WI38 (cell line): ENCODE data around the gene F13A1.

ENCODE experiments used
- H3K4me3 ChIP-seq: 2 replicates; pipeline ENCODE4 v1.5.1; 2011; ENCODE audit warnings: low read depth, mild to moderate bottlenecking, control low read depth, low read length
- CTCF ChIP-seq: IDR thresholded peaks from 2 replicates; pipeline ENCODE4 v1.5.1; 2012; ENCODE audit warnings: low read depth, mild to moderate bottlenecking, control low read depth, low read length

The F13A1 gene

DNA sequence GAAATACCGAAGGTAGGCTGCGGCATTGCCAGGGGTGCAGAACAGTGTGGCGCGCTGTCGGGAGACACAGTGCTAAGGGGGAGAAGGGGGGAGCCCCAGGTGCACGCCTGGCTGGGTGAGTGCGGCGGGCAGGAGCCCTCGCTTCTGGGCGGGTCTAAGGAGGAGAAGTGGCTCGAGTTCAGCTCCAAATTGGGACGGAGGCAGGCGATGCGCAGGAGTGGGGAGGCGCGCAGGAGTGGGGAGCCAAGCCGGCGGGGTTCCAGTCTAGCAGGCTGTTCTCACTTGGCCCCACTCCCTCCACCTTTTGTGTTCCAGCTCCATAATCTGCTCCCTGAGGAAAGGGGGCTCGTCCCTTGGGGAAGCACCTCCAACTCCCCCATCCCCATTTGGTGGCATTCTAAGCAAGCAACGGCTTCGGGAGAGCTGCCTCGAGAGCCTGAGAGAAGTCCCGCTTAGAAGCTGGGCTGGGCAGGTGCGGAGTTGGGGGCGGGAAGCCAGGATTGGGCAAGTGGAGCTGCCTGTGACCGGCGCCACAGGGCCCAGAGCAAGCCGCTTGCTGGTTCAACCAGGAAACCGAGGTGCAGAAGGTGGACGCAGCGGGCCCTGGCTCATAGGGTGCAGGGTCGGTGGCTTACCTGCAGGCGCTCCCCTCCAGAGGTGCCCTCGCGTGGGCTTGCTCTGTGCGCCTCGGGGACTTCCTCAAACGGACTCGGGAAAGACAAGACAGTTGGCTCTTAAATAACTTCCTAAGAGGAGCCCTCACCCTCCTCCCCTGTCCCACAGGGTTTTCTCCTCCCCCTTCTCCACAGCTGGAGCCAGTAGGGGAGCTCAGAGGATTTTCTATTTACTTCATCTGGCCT lies at the start of gene F13A1:
TSS of gene F13A1 (minus strand) at position 711 of the 860 bp plus-strand sequence. CDS start 1,998 bp downstream, outside the sequence.
- H3K4me3 ChIP-seq, result no peak within 1 kb of the TSS
- TF ChIP-seq CTCF, result no peak

DNA sequence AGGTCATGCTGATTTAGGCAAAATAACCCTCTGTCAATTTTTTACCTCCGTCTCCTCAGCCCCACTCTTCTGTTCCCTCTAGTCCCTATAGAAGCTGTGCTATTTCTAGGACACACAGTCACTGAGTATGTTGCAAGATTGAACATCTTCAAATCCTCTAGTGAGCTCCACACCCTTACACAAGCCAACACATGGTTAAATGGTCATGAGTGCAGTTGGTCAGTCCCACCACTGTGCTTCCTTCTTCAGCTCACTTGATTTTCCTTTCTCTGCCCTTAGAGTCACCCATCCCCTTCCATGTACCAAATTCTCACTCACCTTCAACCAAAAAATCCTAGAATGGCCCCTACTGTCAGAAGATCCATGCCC lies 48.2 kb upstream of the F13A1 start:
- H3K4me3 ChIP-seq, result no peak overlapping the region
- TF ChIP-seq CTCF, result no peak

DNA sequence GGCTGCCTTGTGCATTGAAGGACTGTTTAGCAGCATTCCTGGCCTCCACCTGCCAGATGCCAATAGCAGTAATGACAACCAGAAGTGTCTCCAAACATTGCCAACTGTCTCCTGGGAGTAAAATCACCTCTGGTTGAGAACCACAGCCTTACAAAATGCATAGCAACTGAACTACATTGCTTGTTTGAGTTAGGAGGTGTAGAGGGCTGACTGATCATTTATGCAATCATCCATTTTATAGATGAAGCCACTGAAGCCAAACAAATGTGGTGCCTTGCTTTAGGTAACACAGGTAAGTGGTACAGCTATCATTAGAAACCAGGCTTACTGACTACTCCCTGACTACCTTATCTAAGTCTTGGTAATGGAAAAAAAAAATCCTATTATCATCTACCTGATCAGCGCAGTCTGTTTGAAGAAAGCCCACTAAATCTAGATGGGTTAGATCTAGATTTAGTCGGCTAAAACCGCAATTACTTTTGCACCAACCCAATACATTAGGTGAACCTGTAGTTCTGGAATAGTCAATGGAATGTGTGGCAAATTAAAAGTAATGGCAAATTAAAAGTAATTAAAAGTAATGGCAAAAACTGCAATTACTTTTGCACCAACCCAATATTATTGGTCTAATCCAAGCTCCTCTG lies 47.7 kb upstream of the F13A1 start:
- TF ChIP-seq CTCF, result no peak
- no peak overlapping the region for H3K4me3 ChIP-seq

DNA sequence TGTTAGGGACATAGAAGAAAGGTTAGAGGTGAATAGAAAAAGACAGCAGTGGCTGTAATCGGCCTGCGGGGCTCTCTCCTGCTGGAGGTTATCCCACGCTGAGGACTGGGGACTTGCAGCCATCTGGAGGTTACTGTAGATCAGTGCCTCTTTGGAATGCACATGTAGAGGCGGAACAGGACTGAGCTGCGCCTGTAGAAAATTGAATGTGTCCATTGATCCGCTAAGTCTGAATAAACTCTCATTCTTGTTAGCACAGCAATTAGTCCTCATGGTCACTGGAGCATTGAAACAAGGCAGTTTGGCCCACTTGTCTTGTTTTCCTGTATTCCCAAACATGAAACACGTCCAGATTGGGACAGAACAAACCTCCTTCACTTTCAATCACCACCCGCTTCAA lies 46.3 kb upstream of the F13A1 start:
- TF ChIP-seq CTCF, result no peak
- H3K4me3 ChIP-seq, result no peak overlapping the region

DNA sequence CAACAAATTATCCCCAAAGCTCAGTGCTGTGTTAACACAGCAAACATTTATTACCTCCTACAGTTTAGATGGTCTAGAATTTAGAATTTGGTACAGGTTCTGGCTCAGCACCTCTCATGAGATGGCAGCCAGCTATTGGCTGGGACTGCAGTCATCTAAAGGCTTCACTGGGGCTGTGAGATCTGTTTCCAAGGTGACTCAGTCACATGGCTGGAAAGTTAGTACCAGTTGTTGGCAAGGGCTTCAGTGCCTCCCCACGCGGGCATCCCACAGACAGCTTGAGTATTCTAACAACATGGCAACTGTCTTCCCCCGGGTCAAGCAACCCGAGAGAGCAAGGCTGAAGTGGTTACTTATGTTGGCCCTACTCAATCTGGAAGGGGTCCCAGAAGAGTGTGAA lies 44.8 kb upstream of the F13A1 start:
- no peak for TF ChIP-seq CTCF
- no peak overlapping the region for H3K4me3 ChIP-seq

DNA sequence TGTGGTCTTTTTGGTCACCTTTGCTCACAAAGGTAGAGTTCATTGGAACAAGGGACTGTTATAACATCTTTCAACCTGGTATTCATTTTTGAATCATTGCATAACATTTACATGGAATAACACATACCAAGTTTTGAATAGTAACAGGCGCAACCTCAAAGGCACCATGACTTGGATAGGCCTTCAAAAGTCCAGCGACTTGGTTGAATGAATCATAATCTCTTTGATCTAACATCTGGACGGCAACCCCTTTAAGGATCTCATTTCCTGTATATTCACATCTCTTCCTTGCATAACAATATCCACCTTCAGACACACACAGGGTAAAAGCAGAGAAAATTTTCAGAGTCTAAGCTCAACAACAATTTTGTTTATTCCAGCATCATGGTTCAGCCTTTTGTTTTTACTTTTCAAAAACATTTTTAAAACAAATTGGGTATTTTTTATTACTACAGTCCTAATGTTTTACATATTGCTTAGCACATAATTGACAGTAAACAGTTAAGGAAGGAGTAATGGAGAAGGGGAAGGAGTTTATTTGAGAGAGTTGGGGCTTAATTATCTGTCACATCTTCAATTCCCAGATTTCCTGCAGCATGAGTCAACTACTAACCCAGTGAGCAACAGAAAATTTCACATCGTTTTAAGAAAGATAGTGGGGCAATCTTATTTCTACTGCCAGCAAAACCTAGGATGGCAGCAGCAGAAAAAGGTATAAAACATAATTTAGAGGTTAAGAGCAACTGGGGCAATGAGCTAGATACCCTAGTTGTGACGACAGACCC lies 41.8 kb upstream of the F13A1 start:
- no peak overlapping the region for H3K4me3 ChIP-seq
- TF ChIP-seq CTCF, result no peak
